Progenitor cell of endocrine pancreas (in vitro differentiated cells): Measurements from ENCODE around the gene IL17RA. TPM values are rescaled to one million over a fixed set of nuclear protein-coding genes. Genes with fewer than 3 reads are reported as not detected.
A peak's percentile ranks its signal among the peaks of the same experiment; 100 is the strongest.

Source experiments
- DNase-seq: peaks from one replicate; pipeline ENCODE4 v3.0.0; 2021; ENCODE audit warnings: low spot score; ENCODE audit not compliant: unreplicated experiment
- H3K27ac Mint-ChIP-seq: 2 replicates; pipeline ENCODE4 v1.8.0; 2021; ENCODE audit warnings: mild to moderate bottlenecking, moderate library complexity, mixed read lengths
- H3K27me3 Mint-ChIP-seq: 2 replicates; pipeline ENCODE4 v1.8.0; 2021; ENCODE audit warnings: mixed read lengths
- H3K36me3 Mint-ChIP-seq: 2 replicates; pipeline ENCODE4 v1.8.0; 2022; ENCODE audit warnings: mixed read lengths; ENCODE audit not compliant: insufficient read depth
- H3K4me1 Mint-ChIP-seq: 2 replicates; pipeline ENCODE4 v1.8.0; 2021; ENCODE audit warnings: low read depth, mixed read lengths
- H3K4me3 Mint-ChIP-seq: 2 replicates; pipeline ENCODE4 v1.8.0; 2021; ENCODE audit warnings: low read depth, mild to moderate bottlenecking, moderate library complexity, mixed read lengths
- H3K9me3 Mint-ChIP-seq: 2 replicates; pipeline ENCODE4 v1.8.0; 2021; ENCODE audit warnings: low read depth, mixed read lengths
- CTCF ChIP-seq: fragments of 200-600 bp; sonication (generic); IDR thresholded peaks from one replicate; pipeline ENCODE4 v1.5.0; 2021; ENCODE audit warnings: antibody characterized with exemption, mild to moderate bottlenecking; ENCODE audit not compliant: unreplicated experiment
- total RNA-seq: library from RNA; stranded (reverse); gene quantifications from 2 replicates; pipeline ENCODE4 v1.2.1, GENCODE V29; 2021

Gene IL17RA
- total RNA-seq, 1 donor from 2014 or later, result 8.4 TPM

GRCh38 chr22:17115945-17116565, 31.3 kb downstream of the IL17RA start:
- Mint-ChIP-seq H3K36me3 (no peaks in the 10 kb centered on the region), H3K27me3 (peaks cover 17% of the 10 kb centered on the region), H3K4me3 (no peak overlapping the region), H3K4me1 (peaks cover 3% of the 10 kb centered on the region), H3K27ac (no peak overlapping the region), H3K9me3 (no peaks in the 10 kb centered on the region)
- no peak for DNase-seq
- TF ChIP-seq CTCF, result no peak

GRCh38 chr22:17116572-17117330, 32.0 kb downstream of the IL17RA start:
- Mint-ChIP-seq H3K27me3 (peaks cover 18% of the 10 kb centered on the region), H3K27ac (no peak overlapping the region), H3K4me1 (peaks cover 6% of the 10 kb centered on the region), H3K36me3 (no peaks in the 10 kb centered on the region), H3K9me3 (no peaks in the 10 kb centered on the region), H3K4me3 (no peak overlapping the region)
- no peak for TF ChIP-seq CTCF
- no peak for DNase-seq

- no peak overlapping the region for H3K27ac Mint-ChIP-seq
- TF ChIP-seq CTCF, result no peak
- DNase-seq, result no peak
- peaks cover 23% of the 10 kb centered on the region for H3K27me3 Mint-ChIP-seq
- no peak overlapping the region for H3K4me3 Mint-ChIP-seq
- no peaks in the 10 kb centered on the region for H3K36me3 Mint-ChIP-seq
- H3K9me3 Mint-ChIP-seq, result no peaks in the 10 kb centered on the region
- H3K4me1 Mint-ChIP-seq, result peaks cover 8% of the 10 kb centered on the region
Measured at GRCh38 chr22:17117400-17117799, 32.6 kb downstream of the IL17RA start.

GRCh38 chr22:17117890-17118289, 33.1 kb downstream of the IL17RA start:
- Mint-ChIP-seq H3K9me3 (no peaks in the 10 kb centered on the region), H3K27ac (no peak overlapping the region), H3K27me3 (peaks cover 23% of the 10 kb centered on the region), H3K4me1 (peaks cover 8% of the 10 kb centered on the region), H3K36me3 (no peaks in the 10 kb centered on the region), H3K4me3 (no peak overlapping the region)
- TF ChIP-seq CTCF, result no peak
- no peak for DNase-seq

- Mint-ChIP-seq H3K4me3 (peak overlapping the region; percentile 58), H3K27ac (no peak overlapping the region), H3K36me3 (no peaks in the 10 kb centered on the region), H3K4me1 (peaks cover 8% of the 10 kb centered on the region), H3K9me3 (no peaks in the 10 kb centered on the region), H3K27me3 (peaks cover 23% of the 10 kb centered on the region)
- no peak for TF ChIP-seq CTCF
- no peak for DNase-seq
Measured at GRCh38 chr22:17118342-17118741, 33.5 kb downstream of the IL17RA start.
